ENCODE measurements around the gene CADPS. TPM values are rescaled to one million over a fixed set of nuclear protein-coding genes. Genes with fewer than 3 reads are reported as not detected.

The CADPS gene
- total RNA-seq, 2 experiments from 2014 or later, result 61.3 to 68.6 TPM

- no peak for DNase-seq (ENCODE audit: low spot score)
- no peak overlapping the region for H3K4me2 ChIP-seq (ENCODE audit: low read length)
- no peaks in the 10 kb centered on the region for H4K20me1 ChIP-seq (ENCODE audit: insufficient read depth, low read length)
- BruUV-seq (replicated peaks), result no TSS peak
- intact Hi-C loops (cut with micrococcal nuclease; ENCODE audit: unreplicated experiment), result no loop called here
- ChIA-PET CTCF (ENCODE audit: unreplicated experiment) (no interaction called here), POLR2A (interaction anchor here (0.6 to 2.6 kb wide), 8 partner anchors 12 to 341 kb away, joined by 3 to 9 read pairs (median 4); no protein-coding TSS in a partner anchor)
- no peaks in the 10 kb centered on the region for H3K9me2 ChIP-seq (ENCODE audit: insufficient read depth, low read length)
- no peaks in the 10 kb centered on the region for H3K9me3 ChIP-seq (ENCODE audit: low read length)
- H3K4me1 ChIP-seq (ENCODE audit: insufficient read depth, low read length, poor library complexity, severe bottlenecking), result peaks cover 42% of the 10 kb centered on the region
- no peak overlapping the region for H2AFZ ChIP-seq (ENCODE audit: low read length)
- TF ChIP-seq CTCF (conservative IDR thresholded peaks at IDR 0.05; ENCODE audit: low read length), result no peak
- no peak for TF ChIP-seq EZH2phosphoT487 (IDR thresholded peaks at IDR 0.05; ENCODE audit: borderline replicate concordance, low read depth, low read length)
- no peak overlapping the region for H3K27ac ChIP-seq (ENCODE audit: low read depth, low read length, poor library complexity, severe bottlenecking)
- no peak overlapping the region for H3K4me3 ChIP-seq (ENCODE audit: low read depth, low read length, poor library complexity, severe bottlenecking)
- peaks cover 4% of the 10 kb centered on the region; the same call in 1 of the 2 replicates for H3K79me2 ChIP-seq (ENCODE audit: insufficient read depth, low read depth, low read length)
- no peaks in the 10 kb centered on the region for H3K36me3 ChIP-seq (ENCODE audit: insufficient read depth, low read length)
Observed at GRCh38 chr3:62839748-62840147, 35.5 kb downstream of the CADPS start.

DNA sequence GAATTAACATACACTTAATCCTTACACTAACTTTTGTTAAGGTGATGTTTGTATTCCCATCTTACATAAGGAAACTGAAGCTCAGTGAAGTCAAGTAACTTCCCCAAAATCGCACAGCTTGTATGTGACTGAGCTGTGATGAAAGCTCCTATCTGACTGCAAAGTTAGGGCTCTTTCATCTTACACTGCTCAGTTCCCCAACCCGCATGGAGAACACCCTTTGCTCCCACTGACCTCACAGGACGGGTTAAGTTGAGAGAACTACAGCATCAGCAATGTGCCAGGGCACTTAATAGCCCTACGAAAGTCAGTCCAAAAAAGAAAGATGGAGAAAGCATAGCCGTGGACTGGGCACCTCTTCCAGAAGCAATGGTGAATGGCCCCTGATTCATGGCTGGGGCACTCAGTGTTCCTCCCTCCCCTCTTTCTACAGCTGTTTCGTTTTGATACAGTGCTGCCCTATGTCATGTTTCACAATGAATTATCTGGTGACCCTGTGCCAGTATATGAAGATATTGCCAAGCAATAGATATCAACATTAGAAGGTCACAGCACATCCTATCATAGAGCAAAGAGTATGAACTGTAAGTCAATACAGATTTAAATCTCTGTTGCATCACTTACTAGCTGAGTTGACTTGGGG is 38.0 kb downstream of the CADPS start:
- no TSS peak for BruUV-seq (replicated peaks)
- CTCF ChIA-PET (ENCODE audit: unreplicated experiment), result interaction anchor here (2.6 kb wide), 1 partner anchor 36 kb away, joined by 12 read pairs; no protein-coding TSS in a partner anchor
- POLR2A ChIA-PET, result interaction anchor here (0.7 to 36.5 kb wide), 10 partner anchors 12 to 216 kb away, joined by 3 to 961 read pairs (median 6); partner anchors contain the start of gene CADPS

More for the DNA sequence above, 38.0 kb downstream of the CADPS start:
- TF ChIP-seq EZH2phosphoT487 (IDR thresholded peaks at IDR 0.05; ENCODE audit: borderline replicate concordance, low read depth, low read length), result no peak
- no peak for TF ChIP-seq CTCF (conservative IDR thresholded peaks at IDR 0.05; ENCODE audit: low read length)
- H3K4me3 ChIP-seq (ENCODE audit: low read depth, low read length, poor library complexity, severe bottlenecking), result no peak overlapping the region
- no peak for DNase-seq (ENCODE audit: low spot score)
- no peaks in the 10 kb centered on the region for H3K9me2 ChIP-seq (ENCODE audit: insufficient read depth, low read length)
- peaks cover 10% of the 10 kb centered on the region; the same call in 1 of the 2 replicates for H3K36me3 ChIP-seq (ENCODE audit: insufficient read depth, low read length)
- H3K4me1 ChIP-seq (ENCODE audit: insufficient read depth, low read length, poor library complexity, severe bottlenecking), result peaks cover 50% of the 10 kb centered on the region
- peaks cover 12% of the 10 kb centered on the region; the same call in 1 of the 2 replicates for H3K79me2 ChIP-seq (ENCODE audit: insufficient read depth, low read depth, low read length)
- no peak overlapping the region for H3K4me2 ChIP-seq (ENCODE audit: low read length)
- H4K20me1 ChIP-seq (ENCODE audit: insufficient read depth, low read length), result no peaks in the 10 kb centered on the region
- intact Hi-C loops (cut with micrococcal nuclease; ENCODE audit: unreplicated experiment), result no loop called here
- no peak overlapping the region for H3K27ac ChIP-seq (ENCODE audit: low read depth, low read length, poor library complexity, severe bottlenecking)
- H3K9me3 ChIP-seq (ENCODE audit: low read length), result no peaks in the 10 kb centered on the region
- H2AFZ ChIP-seq (ENCODE audit: low read length), result no peak overlapping the region

All from OCI-LY7 (cell line).